Sigmoid colon (tissue), 4 donors: ENCODE data around the gene ANGEL2.

Source experiments
- CTCF ChIP-seq, 4 experiments: fragments of 450-650 bp in 3 of 4; fragments of 200-600 bp in 1 of 4; IDR thresholded peaks; one replicate each; pipeline ENCODE4 v1.5.1; 2016 to 2019; ENCODE audit warnings: antibody characterized with exemption in 4 of 4, mild to moderate bottlenecking in 3 of 4, moderate library complexity in 2 of 4
- EP300 ChIP-seq, 4 donors: sonication (generic); formaldehyde crosslinking; IDR thresholded peaks; one replicate each; pipeline ENCODE4 v1.6.1; 2017; ENCODE audit warnings: antibody characterized with exemption in 4 of 4

GRCh38 chr1:212975111-212975918 lies 40.4 kb downstream of the ANGEL2 start:
- no peak for TF ChIP-seq CTCF (IDR thresholded peaks at IDR 0.05)
- no peak for TF ChIP-seq EP300 (IDR thresholded peaks at IDR 0.05)
